ENCODE data around the gene MAP2K5. TPM values are rescaled to one million over a fixed set of nuclear protein-coding genes. Genes with fewer than 3 reads are reported as not detected.

The MAP2K5 gene
- total RNA-seq, 2 experiments from 2014 or later = 17.0 to 20.8 TPM

DNA sequence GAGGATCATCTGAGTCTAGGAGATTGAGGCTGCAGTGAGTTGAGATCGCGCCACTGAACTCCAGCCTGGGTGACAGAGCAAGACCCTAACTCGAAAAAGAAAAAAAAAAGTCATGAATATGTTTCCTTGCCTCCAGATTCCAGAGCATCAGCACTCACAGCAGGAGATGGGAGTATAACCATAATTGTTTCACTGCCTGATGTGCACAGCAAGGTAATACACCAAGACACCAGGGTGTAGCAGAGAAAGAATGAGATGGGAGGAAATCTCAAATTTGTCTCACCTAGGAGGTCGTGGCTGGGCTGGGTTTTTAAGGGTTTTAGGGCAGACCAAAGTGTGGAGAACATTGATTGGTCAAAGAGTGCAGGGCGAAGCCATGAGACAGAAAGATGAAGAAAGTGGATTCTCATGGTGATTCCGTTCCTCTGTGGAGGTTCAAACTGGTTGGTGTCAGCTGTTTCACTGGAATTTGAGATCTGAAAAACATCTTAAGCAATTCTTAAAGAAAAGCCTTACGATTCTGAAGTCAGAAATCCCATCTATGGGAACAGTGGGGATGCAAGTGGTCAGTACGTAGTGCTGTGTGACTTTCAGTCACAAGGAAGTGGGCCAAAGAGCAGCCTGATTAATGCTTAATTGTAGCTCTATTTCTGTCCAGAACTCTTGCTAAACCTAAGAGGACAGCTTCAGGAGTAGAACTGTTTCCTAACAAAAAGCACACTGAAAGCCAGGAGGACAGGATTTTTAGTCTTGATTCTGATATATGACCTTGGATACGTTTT is 29.4 kb upstream of the MAP2K5 start:
- no peak overlapping the region for H3K27ac Mint-ChIP-seq
- H3K36me3 Mint-ChIP-seq = peaks cover 17% of the 10 kb centered on the region
- DNase-seq = no peak
- H3K27me3 Mint-ChIP-seq = no peaks in the 10 kb centered on the region
- peaks cover 7% of the 10 kb centered on the region for H3K4me1 Mint-ChIP-seq
- H3K9me3 Mint-ChIP-seq = no peaks in the 10 kb centered on the region
- no peak overlapping the region for H3K4me3 Mint-ChIP-seq

- H3K27me3 Mint-ChIP-seq = no peaks in the 10 kb centered on the region
- peaks cover 15% of the 10 kb centered on the region for H3K36me3 Mint-ChIP-seq
- DNase-seq = no peak
- no peak overlapping the region for H3K27ac Mint-ChIP-seq
- no peaks in the 10 kb centered on the region for H3K9me3 Mint-ChIP-seq
- no peak overlapping the region for H3K4me3 Mint-ChIP-seq
- H3K4me1 Mint-ChIP-seq = peaks cover 7% of the 10 kb centered on the region
Measured at GRCh38 chr15:67515090-67515489, 27.4 kb upstream of the MAP2K5 start.

DNA sequence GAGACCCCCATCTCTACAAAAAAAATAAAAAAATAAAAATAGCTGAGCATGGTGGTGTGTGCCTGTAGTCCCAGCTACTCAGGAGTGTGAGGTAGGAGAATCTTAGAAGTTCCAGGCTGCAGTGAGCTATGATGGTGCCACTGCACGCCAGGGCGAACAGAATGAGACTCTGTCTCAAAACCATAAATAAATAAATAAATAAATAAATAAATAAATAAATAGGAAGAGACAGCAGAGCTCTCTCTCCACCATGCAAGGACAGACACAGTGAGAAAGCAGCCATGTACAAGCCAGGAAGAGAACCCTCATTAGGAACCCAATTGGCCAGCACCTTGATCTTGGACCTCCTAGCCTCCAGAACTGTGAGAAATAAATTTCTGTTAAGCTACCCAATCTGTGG is 26.9 kb upstream of the MAP2K5 start:
- no peak overlapping the region for H3K27ac Mint-ChIP-seq
- peaks cover 7% of the 10 kb centered on the region for H3K4me1 Mint-ChIP-seq
- no peaks in the 10 kb centered on the region for H3K9me3 Mint-ChIP-seq
- H3K27me3 Mint-ChIP-seq = no peaks in the 10 kb centered on the region
- H3K4me3 Mint-ChIP-seq = no peak overlapping the region
- peaks cover 15% of the 10 kb centered on the region for H3K36me3 Mint-ChIP-seq
- no peak for DNase-seq

GRCh38 chr15:67520321-67521028 is 22.0 kb upstream of the MAP2K5 start:
- Mint-ChIP-seq H3K27ac (peak overlapping the region; percentile 89), H3K27me3 (no peaks in the 10 kb centered on the region), H3K36me3 (peaks cover 8% of the 10 kb centered on the region), H3K9me3 (no peaks in the 10 kb centered on the region), H3K4me1 (peaks cover 17% of the 10 kb centered on the region), H3K4me3 (peak overlapping the region; percentile 85)
- no peak for DNase-seq

DNA sequence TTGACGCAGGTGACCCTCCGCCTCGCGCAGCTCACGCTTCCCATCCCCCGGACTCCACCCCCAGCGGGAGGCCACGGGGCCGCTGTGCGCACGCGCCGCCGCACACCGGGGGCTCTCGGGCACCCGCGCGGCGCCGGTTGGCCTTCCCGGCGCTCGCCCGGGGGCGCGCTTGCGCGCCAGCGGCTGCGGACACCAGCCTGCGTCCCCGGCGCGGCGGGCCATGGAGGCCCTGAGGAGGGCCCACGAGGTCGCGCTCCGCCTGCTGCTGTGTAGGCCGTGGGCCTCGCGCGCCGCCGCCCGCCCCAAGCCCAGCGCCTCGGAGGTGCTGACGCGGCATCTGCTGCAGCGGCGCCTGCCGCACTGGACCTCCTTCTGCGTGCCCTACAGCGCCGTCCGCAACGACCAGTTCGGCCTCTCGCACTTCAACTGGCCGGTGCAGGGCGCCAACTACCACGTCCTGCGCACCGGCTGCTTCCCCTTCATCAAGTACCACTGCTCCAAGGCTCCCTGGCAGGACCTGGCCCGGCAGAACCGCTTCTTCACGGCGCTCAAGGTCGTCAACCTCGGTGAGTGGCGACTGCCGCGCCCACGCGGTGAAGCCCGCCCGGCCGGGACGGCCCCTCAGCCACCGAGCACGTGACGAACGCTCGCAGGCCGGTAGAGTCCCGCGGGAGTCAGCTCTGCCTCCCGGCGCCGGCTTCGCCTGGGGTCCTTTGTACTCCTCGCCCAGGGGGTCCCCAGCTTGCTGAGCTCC is 21.3 kb upstream of the MAP2K5 start, which contains the start of gene C15orf61:
Gene C15orf61 (plus strand): TSS at position 103 of the 754 bp plus-strand sequence. CDS start 118 bp downstream, at position 221.
- peaks cover 8% of the 10 kb centered on the region for H3K36me3 Mint-ChIP-seq
- peak within 1 kb of the TSS; percentile 93 for H3K27ac Mint-ChIP-seq
- H3K9me3 Mint-ChIP-seq = no peaks in the 10 kb centered on the region
- H3K4me3 Mint-ChIP-seq = peak within 1 kb of the TSS; percentile 85
- peaks cover 19% of the 10 kb centered on the region for H3K4me1 Mint-ChIP-seq
- peak; percentile 92 for DNase-seq
- no peaks in the 10 kb centered on the region for H3K27me3 Mint-ChIP-seq

DNA sequence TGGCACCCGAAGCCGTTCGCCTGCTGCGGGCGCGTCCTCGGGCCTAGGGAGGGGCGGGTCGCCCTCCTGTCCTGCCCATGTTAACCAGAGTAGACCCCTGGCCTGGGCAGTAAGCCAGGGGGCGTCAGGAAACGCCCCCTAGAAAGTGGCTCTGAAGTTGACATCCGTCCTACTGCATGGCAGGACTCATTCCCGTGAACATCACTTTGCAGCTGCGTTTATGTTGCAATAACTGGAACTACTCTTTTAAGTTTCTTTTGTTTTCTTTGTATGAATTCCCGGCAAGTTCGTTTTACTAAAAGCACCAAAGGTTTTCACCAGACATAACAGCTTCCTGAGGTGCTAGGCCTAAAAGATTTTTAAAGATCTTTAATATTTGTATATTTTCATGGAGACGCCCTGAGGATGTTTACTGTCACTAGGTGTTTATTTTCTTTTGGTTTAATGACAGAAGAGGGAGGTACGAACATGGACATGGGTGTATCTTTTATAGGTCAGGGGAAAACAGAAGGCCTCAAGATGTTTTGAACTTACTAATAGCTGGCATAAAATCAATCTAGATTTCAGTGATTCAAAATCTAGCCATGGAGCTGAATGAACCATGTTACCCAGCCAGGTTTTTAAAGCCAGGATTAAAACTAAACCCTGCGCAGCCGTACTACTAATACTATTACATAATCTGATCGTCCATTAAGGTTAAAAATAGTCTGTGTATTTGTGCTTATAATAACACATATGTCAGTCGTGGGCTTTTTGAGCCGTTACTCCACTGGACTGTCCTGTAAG is 20.5 kb upstream of the MAP2K5 start:
- Mint-ChIP-seq H3K4me3 (peak overlapping the region; percentile 84), H3K27ac (peak overlapping the region; percentile 93), H3K36me3 (peaks cover 6% of the 10 kb centered on the region), H3K9me3 (no peaks in the 10 kb centered on the region), H3K27me3 (no peaks in the 10 kb centered on the region), H3K4me1 (peaks cover 21% of the 10 kb centered on the region)
- DNase-seq = no peak

GRCh38 chr15:67523330-67523729 is 19.2 kb upstream of the MAP2K5 start:
- H3K4me3 Mint-ChIP-seq = peak overlapping the region; percentile 84
- no peaks in the 10 kb centered on the region for H3K27me3 Mint-ChIP-seq
- H3K4me1 Mint-ChIP-seq = peaks cover 21% of the 10 kb centered on the region
- no peak overlapping the region for H3K27ac Mint-ChIP-seq
- peaks cover 4% of the 10 kb centered on the region for H3K36me3 Mint-ChIP-seq
- H3K9me3 Mint-ChIP-seq = no peaks in the 10 kb centered on the region
- no peak for DNase-seq

GRCh38 chr15:67524235-67524634 is 18.3 kb upstream of the MAP2K5 start:
- H3K4me1 Mint-ChIP-seq = peaks cover 21% of the 10 kb centered on the region
- H3K4me3 Mint-ChIP-seq = no peak overlapping the region
- no peak overlapping the region for H3K27ac Mint-ChIP-seq
- no peak for DNase-seq
- H3K27me3 Mint-ChIP-seq = no peaks in the 10 kb centered on the region
- H3K9me3 Mint-ChIP-seq = no peaks in the 10 kb centered on the region
- H3K36me3 Mint-ChIP-seq = peaks cover 1% of the 10 kb centered on the region

DNA sequence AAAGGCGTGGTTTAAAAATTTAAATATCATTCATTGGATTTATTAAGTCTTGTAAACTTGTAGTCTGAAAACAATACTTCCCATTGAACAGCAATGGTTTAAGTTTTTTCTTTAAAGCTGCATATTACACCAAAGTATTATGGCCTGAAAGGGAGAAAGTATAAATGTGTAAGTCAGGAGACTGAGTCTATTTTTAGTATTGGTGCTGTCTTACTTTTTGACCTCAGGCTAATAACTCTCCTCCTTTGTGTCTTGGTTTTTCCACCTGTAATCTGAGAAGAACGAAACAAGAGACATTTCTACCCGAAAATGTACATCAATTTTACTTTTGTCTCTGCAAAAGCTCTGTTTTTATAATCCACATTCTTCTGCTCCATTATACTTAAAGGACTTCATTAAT is 14.0 kb upstream of the MAP2K5 start:
- Mint-ChIP-seq H3K36me3 (peaks cover 4% of the 10 kb centered on the region), H3K4me3 (no peak overlapping the region), H3K27me3 (no peaks in the 10 kb centered on the region), H3K4me1 (peaks cover 6% of the 10 kb centered on the region), H3K9me3 (no peaks in the 10 kb centered on the region), H3K27ac (no peak overlapping the region)
- DNase-seq = no peak

DNA sequence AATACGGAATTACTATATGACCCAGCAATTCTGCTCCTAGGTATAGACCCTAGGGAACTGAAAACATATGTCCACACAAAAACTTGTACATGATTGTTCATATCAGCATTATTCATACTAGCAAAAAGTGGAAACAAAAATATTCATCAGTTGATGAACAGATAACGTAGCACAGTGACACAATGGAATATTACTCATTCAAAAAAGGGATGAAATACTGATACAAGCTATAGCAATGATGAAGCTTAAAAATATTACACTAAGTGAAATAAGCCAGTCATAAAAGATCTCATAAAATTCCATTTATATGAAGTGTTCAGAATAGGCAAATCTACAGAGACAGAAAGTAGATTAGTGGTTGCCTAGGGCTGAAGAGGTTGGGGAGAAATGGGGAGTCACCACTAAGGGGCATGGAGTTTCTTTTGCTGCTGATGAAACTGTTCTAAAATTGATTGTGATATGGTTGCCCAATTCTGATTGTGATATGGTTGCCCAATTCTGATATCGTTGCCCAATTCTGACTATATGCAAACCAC is 11.1 kb upstream of the MAP2K5 start:
- Mint-ChIP-seq H3K4me1 (peaks cover 7% of the 10 kb centered on the region), H3K27ac (no peak overlapping the region), H3K9me3 (no peaks in the 10 kb centered on the region), H3K27me3 (no peaks in the 10 kb centered on the region), H3K4me3 (no peak overlapping the region), H3K36me3 (peaks cover 4% of the 10 kb centered on the region)
- DNase-seq = no peak

- Mint-ChIP-seq H3K27ac (no peak overlapping the region), H3K4me1 (peaks cover 9% of the 10 kb centered on the region), H3K4me3 (no peak overlapping the region), H3K9me3 (no peaks in the 10 kb centered on the region), H3K27me3 (no peaks in the 10 kb centered on the region), H3K36me3 (peaks cover 4% of the 10 kb centered on the region)
- DNase-seq = no peak
Measured at GRCh38 chr15:67533873-67534272, 8.6 kb upstream of the MAP2K5 start.

- Mint-ChIP-seq H3K27me3 (no peaks in the 10 kb centered on the region), H3K36me3 (peaks cover 4% of the 10 kb centered on the region), H3K9me3 (no peaks in the 10 kb centered on the region), H3K27ac (no peak overlapping the region), H3K4me1 (peaks cover 14% of the 10 kb centered on the region), H3K4me3 (no peak overlapping the region)
- DNase-seq = no peak
Measured at GRCh38 chr15:67534360-67534759, 8.1 kb upstream of the MAP2K5 start.

DNA sequence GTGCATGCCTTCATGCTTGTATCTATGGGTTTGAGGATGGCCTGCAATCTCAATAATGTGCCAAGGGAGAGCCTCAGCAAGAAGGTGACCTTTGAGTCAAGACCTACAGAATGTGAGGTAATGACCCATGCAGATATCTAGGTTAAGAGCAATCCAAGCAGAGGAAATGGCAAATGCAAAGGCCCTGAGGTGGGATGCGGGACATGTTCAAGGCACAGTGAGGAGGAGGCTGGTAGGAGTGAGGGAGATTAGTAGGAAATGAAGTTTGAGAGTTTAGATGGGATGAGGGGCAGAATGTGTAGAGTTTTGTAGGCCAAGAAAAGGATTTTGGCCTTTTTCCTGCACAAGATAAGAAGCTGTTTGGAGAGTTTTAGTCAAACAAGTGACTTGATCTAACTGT is 4.7 kb upstream of the MAP2K5 start:
- Mint-ChIP-seq H3K27me3 (no peaks in the 10 kb centered on the region), H3K36me3 (no peaks in the 10 kb centered on the region), H3K27ac (no peak overlapping the region), H3K4me1 (peaks cover 34% of the 10 kb centered on the region), H3K9me3 (no peaks in the 10 kb centered on the region), H3K4me3 (no peak overlapping the region)
- no peak for DNase-seq

DNA sequence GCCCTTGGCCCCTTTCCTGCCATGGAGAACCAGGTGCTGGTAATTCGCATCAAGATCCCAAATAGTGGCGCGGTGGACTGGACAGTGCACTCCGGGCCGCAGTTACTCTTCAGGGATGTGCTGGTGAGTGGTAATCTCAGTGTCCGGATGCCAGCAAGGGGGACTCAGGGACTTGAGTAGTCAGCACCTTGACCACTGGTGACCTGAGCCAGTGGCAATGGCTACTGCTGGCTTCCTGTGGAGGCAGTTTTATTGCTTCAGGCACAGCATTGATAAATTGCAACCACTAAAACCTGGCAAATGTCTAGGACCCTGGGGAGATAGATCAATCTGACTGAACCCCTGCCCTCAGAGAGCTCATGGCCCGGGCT is 830 bp downstream of the MAP2K5 start:
- no peak for DNase-seq
- no peaks in the 10 kb centered on the region for H3K9me3 Mint-ChIP-seq
- H3K27me3 Mint-ChIP-seq = no peaks in the 10 kb centered on the region
- H3K4me1 Mint-ChIP-seq = peaks cover 62% of the 10 kb centered on the region
- peaks cover 8% of the 10 kb centered on the region for H3K36me3 Mint-ChIP-seq
- peak overlapping the region; percentile 84 for H3K27ac Mint-ChIP-seq
- H3K4me3 Mint-ChIP-seq = peak overlapping the region; percentile 87

Measured in activated naive CD8-positive, alpha-beta T cell treated with anti-CD3 and anti-CD28 coated beads for 36 hours (primary cell).